Tibial nerve (tissue), 4 donors: ENCODE measurements around the gene AZIN2. TPM values are rescaled to one million over a fixed set of nuclear protein-coding genes. Genes with fewer than 3 reads are reported as not detected.

Experiments used
- DNase-seq, 2 donors: peaks; one replicate each; pipeline ENCODE4 v3.0.0-alpha.2; 2019; ENCODE audit warnings: low spot score in 2 of 2
- H3K27ac ChIP-seq, 4 donors: fragments of 200-600 bp; sonication (generic) in 3 of 4; one replicate each; pipeline ENCODE4 v1.5.1; 2017 to 2019; ENCODE audit warnings: mild to moderate bottlenecking in 1 of 4
- H3K27me3 ChIP-seq, 2 donors: fragments of 200-600 bp; sonication (generic) in 1 of 2; one replicate each; pipeline versions ENCODE4 v1.5.1 to v1.6.0; 2017 to 2019
- H3K36me3 ChIP-seq, 3 donors: fragments of 200-600 bp; sonication (generic); one replicate each; pipeline ENCODE4 v1.5.1; 2018 to 2019
- H3K4me1 ChIP-seq, 4 donors: fragments of 200-600 bp; sonication (generic) in 3 of 4; one replicate each; pipeline ENCODE4 v1.5.1; 2017 to 2019
- H3K4me3 ChIP-seq, 4 donors: fragments of 200-600 bp; sonication (generic) in 3 of 4; one replicate each; pipeline ENCODE4 v1.5.1; 2017 to 2019; ENCODE audit warnings: mild to moderate bottlenecking in 1 of 4, moderate library complexity in 1 of 4
- H3K9me3 ChIP-seq, 4 donors: fragments of 200-600 bp; sonication (generic) in 3 of 4; one replicate each; pipeline ENCODE4 v1.5.1; 2017 to 2019
- CTCF ChIP-seq, 5 experiments: fragments of 200-600 bp in 3 of 5; fragments of 450-650 bp in 2 of 5; sonication (generic) in 3 of 5; IDR thresholded peaks; one replicate each; pipeline ENCODE4 v1.5.1; 2016 to 2019; ENCODE audit warnings: antibody characterized with exemption in 5 of 5, mild to moderate bottlenecking in 3 of 5, moderate library complexity in 2 of 5
- EP300 ChIP-seq, 2 donors: sonication (generic); formaldehyde crosslinking; IDR thresholded peaks; one replicate each; pipeline ENCODE4 v1.6.1; 2017; ENCODE audit warnings: antibody characterized with exemption in 2 of 2, mild to moderate bottlenecking in 1 of 2
- POLR2A ChIP-seq, 2 donors: fragments of 450-650 bp; IDR thresholded peaks; one replicate each; pipeline ENCODE4 v1.6.1; 2017; ENCODE audit warnings: antibody characterized with exemption in 2 of 2, mild to moderate bottlenecking in 2 of 2, moderate library complexity in 2 of 2
- WGBS, 2 donors: methylation state at CpG; one replicate each; pipeline ENCODE4 v1.1.5; 2018; 5-methylcytosine and 5-hydroxymethylcytosine counted together
- total RNA-seq, 4 donors: library from RNA; depleted of rRNA; stranded (reverse); fragments of >200 nt; gene quantifications; one replicate each; pipeline ENCODE4 v1.1.0, GENCODE V29; 2016

Gene AZIN2
- total RNA-seq, 4 donors from 2014 or later, result 3.3 to 8.6 (median 6.3) TPM

DNA sequence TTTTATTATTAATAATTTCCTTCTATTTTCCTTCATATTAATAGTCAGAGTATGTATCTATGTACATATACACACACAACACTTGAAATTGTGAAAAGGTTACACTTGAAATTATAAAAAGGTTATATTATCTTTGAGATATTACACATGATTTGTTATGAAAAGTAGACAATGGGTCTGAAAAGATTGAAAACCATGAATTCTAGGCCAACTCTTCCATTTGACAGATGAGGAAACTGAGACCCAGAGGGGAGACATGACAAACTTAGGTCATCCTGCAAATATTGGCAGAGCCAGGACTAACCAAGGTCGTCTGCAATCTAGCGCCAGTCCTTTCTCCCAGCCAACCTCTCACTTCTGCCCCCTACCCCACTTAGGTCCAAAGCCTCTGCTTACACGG, 67.7 kb downstream of the AZIN2 start:
- 80 to 87% methylated on average over 3 of the region's 3 CpGs for WGBS, 2 donors
- H3K4me1 ChIP-seq, result peaks cover 0 to 33% (median 11%) of the 10 kb centered on the region in 4 donors
- H3K27me3 ChIP-seq, result no peaks in the 10 kb centered on the region
- no peak for DNase-seq
- H3K36me3 ChIP-seq, result peaks cover 0 to 38% (median 0%) of the 10 kb centered on the region in 3 donors
- H3K27ac ChIP-seq, result no peak overlapping the region
- H3K9me3 ChIP-seq, result no peaks in the 10 kb centered on the region
- H3K4me3 ChIP-seq, result no peak overlapping the region
- TF ChIP-seq CTCF (IDR thresholded peaks at IDR 0.05), result no peak
- TF ChIP-seq EP300 (IDR thresholded peaks at IDR 0.05), result no peak
- no peak for TF ChIP-seq POLR2A (IDR thresholded peaks at IDR 0.05)

GRCh38 chr1:33149453-33150190, 68.7 kb downstream of the AZIN2 start:
- TF ChIP-seq CTCF (IDR thresholded peaks at IDR 0.05) (no peak), EP300 (IDR thresholded peaks at IDR 0.05) (no peak), POLR2A (IDR thresholded peaks at IDR 0.05) (no peak)
- Histone ChIP-seq H3K9me3 (no peaks in the 10 kb centered on the region), H3K4me1 (peaks cover 0 to 35% (median 16%) of the 10 kb centered on the region in 4 donors), H3K36me3 (peaks cover 0 to 42% (median 0%) of the 10 kb centered on the region in 3 donors), H3K4me3 (no peak overlapping the region), H3K27ac (no peak overlapping the region), H3K27me3 (no peaks in the 10 kb centered on the region)
- WGBS, 2 donors, result 91 to 94% methylated on average over 7 of the region's 7 CpGs
- DNase-seq, result no peak

DNA sequence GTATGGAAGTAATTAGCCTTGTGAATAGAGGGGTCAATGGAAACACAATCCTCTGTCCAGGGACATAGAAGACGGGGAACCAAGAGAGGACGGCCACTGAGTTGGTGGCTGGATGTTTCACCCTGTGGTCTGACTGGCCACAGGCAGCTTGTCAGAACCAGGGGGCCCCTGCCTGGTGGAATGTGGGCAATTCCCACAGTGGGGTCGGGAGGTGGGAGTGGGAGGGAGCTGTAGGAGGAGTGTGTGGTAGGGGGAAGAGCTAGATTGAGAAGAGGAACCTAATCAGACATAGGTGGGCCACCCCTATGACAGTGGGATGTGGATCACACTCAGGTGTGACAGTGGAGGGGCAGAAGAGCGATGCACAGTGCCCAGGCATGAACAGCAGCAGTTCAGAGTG, 69.6 kb downstream of the AZIN2 start:
- H3K27ac ChIP-seq, result no peak overlapping the region
- DNase-seq, result no peak
- H3K27me3 ChIP-seq, result no peaks in the 10 kb centered on the region
- no peak overlapping the region for H3K4me3 ChIP-seq
- TF ChIP-seq POLR2A (IDR thresholded peaks at IDR 0.05) (no peak), CTCF (IDR thresholded peaks at IDR 0.05) (no peak), EP300 (IDR thresholded peaks at IDR 0.05) (no peak)
- 63 to 73% methylated on average over 4 of the region's 4 CpGs for WGBS, 2 donors
- peaks cover 0 to 35% (median 16%) of the 10 kb centered on the region in 4 donors for H3K4me1 ChIP-seq
- H3K9me3 ChIP-seq, result no peaks in the 10 kb centered on the region
- H3K36me3 ChIP-seq, result peaks cover 0 to 39% (median 0%) of the 10 kb centered on the region in 3 donors

DNA sequence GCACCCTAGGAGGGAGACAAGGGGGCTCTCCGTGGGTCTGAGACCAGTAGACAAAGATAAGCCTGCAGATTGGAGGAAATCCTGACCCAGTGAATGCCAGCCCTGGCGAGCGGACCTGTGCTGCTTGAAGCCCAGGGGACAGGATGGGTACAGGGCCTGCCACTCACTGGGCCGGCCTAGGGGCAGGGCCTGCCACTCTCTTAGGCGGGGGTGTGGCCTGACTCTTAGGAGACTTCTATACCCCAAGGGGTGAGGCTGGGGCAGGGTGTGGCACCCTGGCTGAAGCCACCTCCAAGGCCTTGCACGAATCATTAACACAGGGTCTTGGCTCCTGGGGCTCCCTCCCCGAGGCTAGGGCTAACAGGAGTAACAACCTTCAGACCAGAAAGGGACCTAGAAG, 70.2 kb downstream of the AZIN2 start:
- peaks cover 0 to 39% (median 0%) of the 10 kb centered on the region in 3 donors for H3K36me3 ChIP-seq
- no peak for TF ChIP-seq POLR2A (IDR thresholded peaks at IDR 0.05)
- TF ChIP-seq CTCF (IDR thresholded peaks at IDR 0.05), result no peak
- no peak for TF ChIP-seq EP300 (IDR thresholded peaks at IDR 0.05)
- H3K4me3 ChIP-seq, result no peak overlapping the region
- H3K27me3 ChIP-seq, result no peaks in the 10 kb centered on the region
- H3K9me3 ChIP-seq, result no peaks in the 10 kb centered on the region
- H3K27ac ChIP-seq, result no peak overlapping the region
- peaks cover 0 to 41% (median 18%) of the 10 kb centered on the region in 4 donors for H3K4me1 ChIP-seq
- DNase-seq, result no peak
- WGBS, 2 donors, result 67 to 72% methylated on average over 5 to 7 of the region's 7 CpGs

GRCh38 chr1:33152685-33153432, 71.9 kb downstream of the AZIN2 start:
- Histone ChIP-seq H3K27ac (peak overlapping the region in 3 of 4 donors; percentile 54 to 70 (median 62)), H3K9me3 (no peaks in the 10 kb centered on the region), H3K4me1 (peaks cover 0 to 46% (median 20%) of the 10 kb centered on the region in 4 donors), H3K4me3 (no peak overlapping the region), H3K27me3 (no peaks in the 10 kb centered on the region), H3K36me3 (peaks cover 0 to 35% (median 3%) of the 10 kb centered on the region in 3 donors)
- WGBS, 2 donors, result 66 to 86% methylated on average over 2 of the region's 2 CpGs
- peak; percentile 65 to 77 for DNase-seq
- peak; percentile 31 to 53 for TF ChIP-seq EP300 (IDR thresholded peaks at IDR 0.05)
- no peak for TF ChIP-seq CTCF (IDR thresholded peaks at IDR 0.05)
